HepG2 (cell line): ENCODE results near the gene PRUNE1. TPM values are rescaled to one million over a fixed set of nuclear protein-coding genes. Genes with fewer than 3 reads are reported as not detected.
A peak's percentile ranks its signal among the peaks of the same experiment; 100 is the strongest.

Experiments used
- HDAC2 ChIP-seq: sonication (generic); formaldehyde crosslinking; IDR thresholded peaks from 2 replicates; pipeline ENCODE4 v1.4.0; 2020; ENCODE audit warnings: missing genetic modification reagents
- NBN ChIP-seq: fragments of 450-650 bp; conservative IDR thresholded peaks from 2 replicates; pipeline ENCODE4 v1.6.1; 2017
- TCF7 ChIP-seq: sonication (generic); IDR thresholded peaks from 2 replicates; pipeline ENCODE4 v1.6.1; 2016; ENCODE audit warnings: antibody characterized with exemption, low read depth
- ZNF891 ChIP-seq: sonication (generic); formaldehyde crosslinking; IDR thresholded peaks from 2 replicates; pipeline ENCODE4 v1.5.0; 2020; ENCODE audit warnings: mild to moderate bottlenecking, missing genetic modification reagents
- ZSCAN30 ChIP-seq: sonication (generic); formaldehyde crosslinking; IDR thresholded peaks from 2 replicates; pipeline ENCODE4 v1.5.0; 2020; ENCODE audit warnings: mild to moderate bottlenecking, missing genetic modification reagents
- polyA plus RNA-seq, 8 experiments: library from polyadenylated mRNA; depleted of rRNA in 3 of 8; stranded (reverse) in 7 of 8; unstranded in 1 of 8; fragments of >200 nt; fragmentation: Illumina TruSeq in 4 of 8; extraction: Trizol in 4 of 8; gene quantifications; 2 replicates each; pipeline versions ENCODE4 v1.2.1 to v1.2.3, GENCODE V29; 2011 to 2016; ENCODE audit warnings: low read depth in 4 of 8, missing spikeins in 1 of 8, mixed read lengths in 1 of 8; ENCODE audit not compliant: insufficient read depth in 1 of 8
- total RNA-seq, 5 experiments: library from RNA; depleted of rRNA; stranded (reverse); fragments of >200 nt; fragmentation: Illumina TruSeq; extraction: Trizol; gene quantifications; 2 replicates each; pipeline ENCODE4 v1.2.3, GENCODE V29; 2016; ENCODE audit warnings: low read depth in 1 of 5
- TF ChIP-seq, protein P1 (sequence below): sonication (generic); formaldehyde crosslinking; IDR thresholded peaks from 2 replicates; pipeline ENCODE4 v1.4.0; 2020; ENCODE audit warnings: mild to moderate bottlenecking, missing genetic modification reagents
- TF ChIP-seq, protein P2 (sequence below): IDR thresholded peaks from 2 replicates; pipeline ENCODE4 v1.6.1; 2016; ENCODE audit warnings: missing compliant biosample characterization, missing genetic modification reagents, borderline replicate concordance

Gene PRUNE1
- total and polyA plus RNA-seq, 2 of the 13 experiments (the other 11 are each of a cell fraction or from before 2014, with no cell fraction given): 19.0 to 31.9 TPM

DNA sequence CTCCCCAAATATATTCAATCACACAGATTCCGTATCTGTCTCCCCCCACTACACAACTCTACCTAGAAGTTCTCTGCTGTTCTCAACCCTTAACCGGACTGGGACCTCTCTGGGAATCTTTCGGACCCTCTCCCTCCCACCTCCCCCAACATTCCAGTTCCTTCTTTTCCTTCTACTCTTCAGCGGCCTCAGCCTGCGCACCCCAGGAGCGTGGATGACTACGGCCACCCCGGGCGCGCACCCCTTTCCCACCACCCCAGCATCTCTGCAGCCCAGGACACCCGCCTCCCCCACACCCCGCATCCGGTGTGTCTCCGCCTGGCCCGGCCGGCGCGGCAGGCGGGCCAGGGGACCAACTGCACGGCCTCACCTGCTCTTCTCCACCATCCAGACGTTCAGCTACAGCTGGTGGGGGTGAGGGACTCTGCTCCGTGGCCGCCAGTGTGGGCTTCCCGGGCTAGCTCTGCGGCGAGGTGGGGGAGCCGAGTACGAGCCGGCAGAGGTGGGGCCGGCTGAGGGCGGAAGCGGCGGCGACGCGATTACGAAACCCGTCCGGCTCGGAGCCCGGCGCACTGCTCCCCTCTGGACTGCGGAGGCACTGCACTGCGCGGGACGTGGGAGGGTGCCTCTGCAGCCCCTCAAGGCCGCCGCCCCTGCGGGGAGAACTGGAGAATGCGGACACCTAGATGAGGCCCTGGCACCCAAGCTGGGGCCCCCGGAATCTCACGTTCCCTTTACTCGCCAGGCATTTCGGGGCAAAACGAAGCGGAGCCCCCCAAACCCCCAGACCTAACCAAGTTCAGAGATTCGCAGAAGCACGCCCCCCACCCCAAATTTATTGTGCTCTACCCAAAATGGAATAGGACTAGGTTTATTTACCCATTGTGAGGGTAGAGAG, 51.1 kb downstream of the PRUNE1 start, which contains the start of gene CDC42SE1 (continued):
- TF ChIP-seq, protein P1, sequence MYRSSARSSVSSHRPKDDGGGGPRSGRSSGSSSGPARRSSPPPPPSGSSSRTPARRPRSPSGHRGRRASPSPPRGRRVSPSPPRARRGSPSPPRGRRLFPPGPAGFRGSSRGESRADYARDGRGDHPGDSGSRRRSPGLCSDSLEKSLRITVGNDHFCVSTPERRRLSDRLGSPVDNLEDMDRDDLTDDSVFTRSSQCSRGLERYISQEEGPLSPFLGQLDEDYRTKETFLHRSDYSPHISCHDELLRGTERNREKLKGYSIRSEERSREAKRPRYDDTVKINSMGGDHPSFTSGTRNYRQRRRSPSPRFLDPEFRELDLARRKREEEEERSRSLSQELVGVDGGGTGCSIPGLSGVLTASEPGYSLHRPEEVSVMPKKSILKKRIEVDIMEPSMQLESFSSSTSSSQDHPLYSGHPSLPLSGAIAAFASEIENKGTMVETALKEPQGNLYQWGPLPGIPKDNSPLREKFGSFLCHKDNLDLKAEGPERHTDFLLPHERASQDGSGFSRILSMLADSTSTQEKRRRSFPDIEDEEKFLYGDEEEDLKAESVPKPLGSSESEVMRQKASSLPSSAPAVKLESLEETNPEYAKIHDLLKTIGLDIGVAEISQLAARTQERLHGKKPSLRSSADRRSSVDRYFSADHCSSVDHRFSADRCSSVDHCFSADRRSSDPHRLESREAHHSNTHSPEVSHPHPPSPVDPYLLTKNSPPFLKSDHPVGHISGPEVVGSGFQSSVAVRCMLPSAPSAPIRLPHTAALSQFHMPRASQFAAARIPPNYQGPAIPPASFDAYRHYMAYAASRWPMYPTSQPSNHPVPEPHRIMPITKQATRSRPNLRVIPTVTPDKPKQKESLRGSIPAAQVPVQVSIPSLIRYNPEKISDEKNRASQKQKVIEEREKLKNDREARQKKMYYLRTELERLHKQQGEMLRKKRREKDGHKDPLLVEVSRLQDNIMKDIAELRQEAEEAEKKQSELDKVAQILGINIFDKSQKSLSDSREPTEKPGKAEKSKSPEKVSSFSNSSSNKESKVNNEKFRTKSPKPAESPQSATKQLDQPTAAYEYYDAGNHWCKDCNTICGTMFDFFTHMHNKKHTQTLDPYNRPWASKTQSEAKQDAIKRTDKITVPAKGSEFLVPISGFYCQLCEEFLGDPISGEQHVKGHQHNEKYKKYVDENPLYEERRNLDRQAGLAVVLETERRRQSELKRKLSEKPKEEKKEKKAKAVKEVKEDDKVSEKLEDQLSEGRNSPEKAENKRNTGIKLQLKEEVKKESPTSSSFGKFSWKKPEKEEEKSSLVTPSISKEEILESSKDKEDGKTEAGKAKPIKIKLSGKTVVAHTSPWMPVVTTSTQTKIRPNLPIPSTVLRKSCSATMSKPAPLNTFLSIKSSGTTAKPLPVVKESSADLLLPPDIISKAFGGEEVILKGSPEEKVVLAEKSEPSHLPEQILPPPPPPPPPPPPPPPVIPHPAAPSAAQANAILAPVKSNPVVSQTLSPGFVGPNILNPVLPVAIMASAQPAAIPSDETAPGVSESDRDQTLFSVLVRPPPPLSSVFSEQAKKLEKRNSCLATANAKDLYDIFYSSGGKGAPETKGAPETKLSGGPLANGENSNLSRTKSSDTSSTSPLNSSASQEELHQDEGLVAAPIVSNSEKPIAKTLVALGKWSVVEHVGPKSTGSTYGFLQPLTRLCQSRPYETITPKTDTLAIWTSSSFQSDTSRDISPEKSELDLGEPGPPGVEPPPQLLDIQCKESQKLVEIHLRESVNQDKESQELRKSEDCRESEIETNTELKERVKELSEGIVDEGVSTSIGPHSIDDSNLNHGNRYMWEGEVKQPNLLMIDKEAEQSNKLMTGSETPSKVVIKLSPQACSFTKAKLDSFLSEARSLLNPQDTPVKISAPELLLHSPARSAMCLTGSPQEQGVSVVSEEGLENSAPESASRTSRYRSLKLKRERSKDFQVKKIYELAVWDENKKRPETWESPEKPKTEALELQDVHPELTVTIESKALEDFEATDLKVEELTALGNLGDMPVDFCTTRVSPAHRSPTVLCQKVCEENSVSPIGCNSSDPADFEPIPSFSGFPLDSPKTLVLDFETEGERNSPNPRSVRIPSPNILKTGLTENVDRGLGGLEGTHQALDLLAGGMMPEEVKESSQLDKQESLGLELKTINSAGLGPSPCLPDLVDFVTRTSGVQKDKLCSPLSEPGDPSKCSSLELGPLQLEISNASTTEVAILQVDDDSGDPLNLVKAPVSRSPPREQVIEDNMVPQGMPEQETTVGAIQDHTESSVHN (CRISPR knock-in tag): 0 out of 2 replicates have a peak, but pooled peaks have one; percentile 35
- peak; percentile 74 for TF ChIP-seq HDAC2
- no peak for TF ChIP-seq TCF7
- no peak for TF ChIP-seq ZSCAN30 (CRISPR knock-in tag)
- TF ChIP-seq NBN: no peak
- TF ChIP-seq ZNF891: no peak
- TF ChIP-seq, protein P2, sequence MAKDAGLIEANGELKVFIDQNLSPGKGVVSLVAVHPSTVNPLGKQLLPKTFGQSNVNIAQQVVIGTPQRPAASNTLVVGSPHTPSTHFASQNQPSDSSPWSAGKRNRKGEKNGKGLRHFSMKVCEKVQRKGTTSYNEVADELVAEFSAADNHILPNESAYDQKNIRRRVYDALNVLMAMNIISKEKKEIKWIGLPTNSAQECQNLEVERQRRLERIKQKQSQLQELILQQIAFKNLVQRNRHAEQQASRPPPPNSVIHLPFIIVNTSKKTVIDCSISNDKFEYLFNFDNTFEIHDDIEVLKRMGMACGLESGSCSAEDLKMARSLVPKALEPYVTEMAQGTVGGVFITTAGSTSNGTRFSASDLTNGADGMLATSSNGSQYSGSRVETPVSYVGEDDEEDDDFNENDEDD (CRISPR knock-in tag): peak; percentile 29; the same call in 1 of the 2 replicates
- TF ChIP-seq, all 625 proteins: peak for 241
